Activated CD4-positive, alpha-beta T cell treated with anti-CD3 and anti-CD28 coated beads for 48 hours (primary cell): ENCODE measurements around the gene LFNG.
"Not testable (repeated sequence)": the region's sequence is repeated elsewhere in the genome, so short reads cannot be mapped to it uniquely, and the experiment has no call there.

ENCODE experiments used
- DNase-seq: peaks from one replicate; pipeline ENCODE4 v3.0.0-alpha.2; 2020

LFNG gene

DNA sequence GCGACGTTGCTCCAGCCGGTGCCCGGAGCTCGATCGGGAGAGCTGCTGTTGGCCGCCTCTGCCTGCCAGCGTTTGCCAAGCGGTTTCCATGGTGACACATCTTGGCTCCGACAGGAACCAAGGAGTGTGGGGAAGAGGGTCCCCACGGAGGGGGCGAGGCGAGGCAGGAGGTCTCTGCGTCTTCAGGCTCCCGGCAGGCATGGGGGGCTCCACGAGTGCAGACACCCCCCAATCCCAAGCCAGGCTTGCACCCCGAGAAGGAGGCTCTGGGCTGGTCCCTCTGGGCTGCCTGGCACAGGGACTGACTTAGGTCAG is 12.2 kb downstream of the LFNG start:
- DNase-seq = not testable (repeated sequence)

DNA sequence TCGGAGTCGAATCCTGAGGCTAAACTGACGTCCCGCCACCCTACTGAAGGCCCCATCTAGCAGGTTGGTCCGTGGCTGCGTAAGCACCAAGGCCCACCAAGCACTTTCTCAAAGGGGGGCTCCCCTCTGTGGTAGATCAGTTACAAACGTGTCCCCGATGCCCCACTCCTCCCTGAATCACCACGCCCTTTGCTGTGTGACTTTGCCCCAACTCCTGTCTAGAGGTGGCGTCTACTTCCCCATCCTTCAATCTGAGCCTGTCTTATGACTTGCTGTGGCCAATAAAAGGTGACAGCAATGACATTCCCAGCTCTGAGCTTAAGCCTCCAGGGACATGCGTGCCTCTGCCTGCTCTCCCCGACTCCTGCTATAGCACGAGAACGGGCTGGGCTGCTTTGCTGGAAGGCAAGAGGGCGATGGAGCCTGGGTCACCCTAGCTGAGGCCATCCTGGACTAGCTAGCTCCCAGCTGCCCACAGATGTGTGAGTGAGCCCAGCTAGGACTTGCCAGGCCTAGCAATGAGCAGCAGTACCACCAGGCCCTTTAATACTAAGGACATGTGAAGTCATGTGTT is 12.7 kb downstream of the LFNG start:
- DNase-seq = not testable (repeated sequence)

DNA sequence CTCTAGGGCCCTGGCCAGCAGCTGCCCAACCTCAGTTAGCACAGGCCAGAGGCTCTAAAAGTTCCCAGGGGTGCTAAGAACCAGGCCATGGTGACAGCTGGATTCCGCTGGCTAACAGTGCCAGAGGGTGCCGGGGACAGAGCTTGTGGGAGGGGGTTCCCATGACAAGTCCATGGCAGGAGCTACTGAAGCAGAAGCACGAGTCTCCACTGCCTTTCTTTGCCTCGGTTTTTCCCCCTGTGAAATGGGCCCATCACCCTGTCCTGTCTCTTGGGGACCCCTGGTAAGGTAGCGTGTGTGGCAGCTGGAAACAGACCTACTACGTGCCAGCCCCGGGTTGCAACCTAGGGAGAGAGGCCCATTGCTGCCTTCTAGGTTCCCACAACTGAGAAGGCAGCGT is 13.2 kb downstream of the LFNG start:
- DNase-seq = not testable (repeated sequence)

- not testable (repeated sequence) for DNase-seq
These were observed 14.0 kb downstream of the LFNG start for GRCh38 chr7:2533566-2533965.

DNA sequence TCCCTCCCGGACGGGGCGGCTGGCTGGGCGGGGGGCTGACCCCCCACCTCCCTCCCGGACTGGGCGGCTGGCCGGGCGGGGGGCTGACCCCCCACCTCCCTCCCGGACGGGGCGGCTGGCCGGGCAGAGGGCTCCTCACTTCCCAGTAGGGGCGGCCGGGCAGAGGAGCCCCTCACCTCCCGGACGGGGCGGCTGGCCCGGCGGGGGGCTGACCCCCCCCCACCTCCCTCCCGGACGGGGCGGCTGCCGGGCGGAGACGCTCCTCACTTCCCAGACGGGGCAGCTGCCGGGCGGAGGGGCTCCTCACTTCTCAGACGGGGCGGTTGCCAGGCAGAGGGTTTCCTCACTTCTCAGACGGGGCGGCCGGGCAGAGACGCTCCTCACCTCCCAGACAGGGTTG is 14.6 kb downstream of the LFNG start:
- DNase-seq = not testable (repeated sequence)

GRCh38 chr7:2535872-2536627 is 16.5 kb downstream of the LFNG start:
- DNase-seq = not testable (repeated sequence)

DNA sequence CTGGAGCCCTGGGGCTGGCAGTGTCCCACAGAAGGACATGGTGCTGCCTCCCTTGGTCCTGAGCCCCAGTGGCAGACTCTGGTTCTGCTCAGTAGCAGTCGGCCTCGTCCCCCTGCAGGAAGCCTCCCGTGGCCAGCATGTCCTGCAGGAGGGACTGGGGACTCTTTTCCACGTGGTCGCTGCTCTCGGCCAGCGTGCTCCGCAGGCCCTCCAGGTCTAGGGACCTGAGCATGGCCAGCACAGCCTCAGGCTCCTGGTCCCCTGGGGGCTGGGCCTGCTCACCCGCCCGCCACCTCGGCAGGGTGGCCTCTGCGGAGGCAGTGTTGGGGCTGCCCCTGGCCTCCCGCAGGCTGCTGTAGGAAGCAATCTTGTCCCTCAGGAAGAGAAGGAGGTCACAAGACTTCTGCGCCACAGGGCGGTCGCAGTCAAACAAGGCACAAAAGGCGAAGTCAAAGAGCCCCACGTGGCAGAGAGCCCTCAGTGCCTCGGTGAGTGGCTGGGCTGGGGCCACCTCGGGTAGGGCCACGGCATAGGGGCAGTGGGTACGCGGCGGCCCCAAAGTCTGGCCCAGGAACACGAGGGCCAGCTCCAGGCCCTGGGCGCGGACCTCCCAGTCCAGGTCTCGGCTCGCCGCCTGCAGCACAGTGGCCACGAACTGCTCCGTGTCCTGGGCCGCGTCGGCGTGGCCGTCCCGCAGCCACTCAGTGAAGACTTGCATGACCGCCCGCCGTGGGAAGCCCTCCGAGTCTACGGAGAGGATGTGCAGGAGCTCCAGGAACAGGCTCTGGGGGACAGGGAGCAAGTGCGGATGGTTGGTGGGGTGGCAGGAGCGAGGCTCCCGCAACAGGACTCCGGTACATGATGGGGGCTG is 18.6 kb downstream of the LFNG start:
- DNase-seq = no peak

GRCh38 chr7:2539031-2539911 is 19.7 kb downstream of the LFNG start:
- DNase-seq = no peak

GRCh38 chr7:2540133-2540532 is 20.6 kb downstream of the LFNG start:
- no peak for DNase-seq

DNA sequence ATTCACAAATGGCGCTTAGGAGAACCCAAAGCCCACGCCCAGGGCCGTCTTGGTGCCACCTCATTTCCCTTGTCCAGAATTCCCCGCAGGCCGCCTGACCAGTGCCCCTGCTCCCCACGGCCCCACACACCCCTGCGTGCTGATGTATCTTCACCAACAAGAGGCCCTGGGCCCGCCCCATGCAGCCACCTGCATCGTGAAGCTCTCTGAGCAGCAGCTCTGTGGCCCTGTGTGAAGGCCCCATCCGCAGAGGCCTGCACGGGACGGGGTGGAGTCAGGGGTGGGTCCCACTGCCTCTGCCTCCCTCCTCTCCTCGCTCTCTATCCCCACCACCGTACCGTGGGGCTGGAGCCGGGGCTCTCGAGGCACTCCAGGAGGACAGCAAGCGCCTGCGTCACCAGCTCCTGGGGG is 21.1 kb downstream of the LFNG start:
- no peak for DNase-seq

GRCh38 chr7:2541291-2542010 is 21.9 kb downstream of the LFNG start:
- DNase-seq = no peak

DNA sequence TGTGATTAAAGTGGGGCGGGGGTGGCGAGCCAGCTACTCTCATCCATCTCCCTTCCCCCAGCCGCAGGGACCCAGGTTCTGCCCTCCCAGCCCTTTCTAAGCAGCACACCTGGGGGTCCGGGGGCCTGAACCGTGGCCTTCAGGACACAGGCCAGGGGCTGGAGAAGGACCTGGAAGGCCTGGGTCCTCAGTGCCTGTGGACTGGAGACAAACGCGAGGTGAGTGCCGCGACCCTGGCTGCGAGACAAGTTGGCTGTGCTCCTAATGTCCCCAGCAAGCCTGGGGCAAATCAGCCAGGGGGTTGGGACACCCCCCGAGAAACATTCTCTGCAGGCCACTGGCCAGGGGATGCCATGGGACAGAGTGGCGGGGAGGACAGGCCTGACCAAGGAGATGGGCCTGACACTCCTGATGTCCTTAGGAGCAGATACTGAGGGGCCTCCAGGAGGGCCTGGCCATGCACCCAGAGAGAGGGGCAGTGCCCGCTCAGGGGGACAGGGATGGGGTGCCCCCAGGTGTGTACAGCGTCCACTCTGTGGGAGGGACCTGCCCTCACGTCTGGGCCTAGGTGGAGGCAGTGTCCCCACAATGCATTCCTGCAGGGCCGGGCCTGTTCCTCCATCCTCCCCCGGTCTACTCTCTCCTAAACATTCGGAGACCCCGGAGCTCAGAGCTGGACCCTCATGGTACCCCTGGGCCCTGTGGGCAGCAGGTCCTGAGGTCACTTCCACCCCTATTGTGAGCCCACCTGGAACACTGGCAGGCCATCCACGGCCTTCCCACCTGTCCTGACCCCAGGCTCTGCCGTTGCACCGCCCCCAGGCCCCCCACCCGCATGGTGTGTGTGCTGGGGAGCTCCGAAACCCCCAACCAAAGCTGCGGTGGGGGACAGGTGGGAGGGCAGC is 22.7 kb downstream of the LFNG start:
- no peak for DNase-seq

GRCh38 chr7:2542916-2543871 is 23.6 kb downstream of the LFNG start:
- DNase-seq = no peak

DNA sequence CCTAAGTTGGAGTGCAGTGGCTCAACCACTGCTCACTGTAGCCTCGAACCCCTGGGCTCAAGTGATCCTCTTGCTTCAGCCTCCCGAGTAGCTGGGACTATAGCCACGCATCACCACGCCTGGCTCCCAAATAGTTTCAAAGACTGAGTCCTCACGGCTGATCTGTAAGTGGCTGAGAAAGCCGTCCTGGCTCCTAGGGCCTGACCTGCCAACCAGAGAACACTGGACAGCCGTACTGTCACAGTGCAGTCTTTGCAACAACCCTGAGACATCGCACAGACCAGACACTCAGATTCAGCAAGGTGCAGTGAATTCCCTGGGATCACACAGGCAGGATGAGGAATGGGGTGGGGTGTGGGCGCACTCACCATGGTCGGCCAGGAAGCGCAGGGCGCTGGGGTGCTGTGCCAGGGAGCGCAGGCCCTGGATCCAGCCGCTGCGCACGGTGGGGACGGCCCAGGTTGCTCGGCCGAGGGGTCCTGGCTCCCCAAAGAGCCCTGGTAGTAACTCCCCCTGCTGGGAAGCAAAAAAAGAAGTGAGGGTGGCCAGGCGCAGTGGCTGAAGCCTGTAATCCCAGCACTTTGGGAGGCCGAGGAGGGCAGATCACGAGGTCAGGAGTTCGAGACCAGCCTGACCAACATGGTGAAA is 25.1 kb downstream of the LFNG start:
- DNase-seq = no peak

- no peak for DNase-seq
These were observed 26.3 kb downstream of the LFNG start for GRCh38 chr7:2545746-2546425.

GRCh38 chr7:2546776-2547586 is 27.4 kb downstream of the LFNG start:
- DNase-seq = no peak

- no peak for DNase-seq
These were observed 31.8 kb downstream of the LFNG start for GRCh38 chr7:2551418-2551817.

DNA sequence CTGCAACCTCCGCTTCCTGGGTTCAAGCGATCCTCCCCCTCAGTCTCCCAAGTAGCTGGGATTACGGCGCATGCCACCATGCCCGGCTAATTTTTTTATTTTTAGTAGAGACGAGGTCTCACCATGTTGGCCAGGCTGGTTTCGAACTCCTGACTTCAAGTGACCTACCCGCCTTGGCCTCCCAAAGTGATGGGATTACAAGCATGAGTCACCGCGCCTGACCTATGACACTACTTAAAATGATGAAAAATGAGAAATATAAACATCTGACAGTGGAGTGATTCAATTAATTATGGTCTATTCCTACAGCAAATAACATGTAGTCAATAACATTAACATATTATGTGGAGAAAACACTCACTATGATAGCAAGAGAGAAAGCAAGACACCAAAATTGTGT is 33.5 kb downstream of the LFNG start:
- no peak for DNase-seq
